Stimulated activated CD4-positive, alpha-beta T cell treated with anti-CD3 and anti-CD28 coated beads, Interleukin-12 subunit alpha, Interleukin-12 subunit beta, amount 100 ng/mL, for 48 hours (primary cell): ENCODE measurements around the gene PTX4.
"Not testable (repeated sequence)": the region's sequence is repeated elsewhere in the genome, so short reads cannot be mapped to it uniquely, and the experiment has no call there.

Experiments used
- DNase-seq, 3 donors: peaks; one replicate each; pipeline ENCODE4 v3.0.0-alpha.2; 2020; ENCODE audit warnings: low read depth in 2 of 3, low spot score in 1 of 3

The PTX4 gene

GRCh38 chr16:1444730-1445517 is 43.8 kb downstream of the PTX4 start:
- DNase-seq, result no peak

- DNase-seq, result no peak
Measured at GRCh38 chr16:1443980-1444729, 44.6 kb downstream of the PTX4 start, which contains the start of gene CCDC154. Gene CCDC154, minus strand, starts transcription at chr16:1444556. Its CDS starts 234 bp downstream, at chr16:1444322.

- DNase-seq, result no peak
Measured at GRCh38 chr16:1443403-1443973, 45.3 kb downstream of the PTX4 start.

- no peak for DNase-seq
Measured at GRCh38 chr16:1442697-1443096, 46.0 kb downstream of the PTX4 start.

- no peak for DNase-seq
Measured at GRCh38 chr16:1441391-1441829, 47.3 kb downstream of the PTX4 start.

- not testable (repeated sequence) for DNase-seq
Measured at GRCh38 chr16:1439699-1440074, 49.1 kb downstream of the PTX4 start.

GRCh38 chr16:1439058-1439698 is 49.6 kb downstream of the PTX4 start:
- DNase-seq, result no peak

- no peak for DNase-seq
Measured at GRCh38 chr16:1438229-1439057, 50.3 kb downstream of the PTX4 start.

- no peak for DNase-seq
Measured at GRCh38 chr16:1437606-1438005, 51.1 kb downstream of the PTX4 start.

GRCh38 chr16:1436731-1437355 is 51.9 kb downstream of the PTX4 start:
- no peak for DNase-seq

- DNase-seq, result no peak
Measured at GRCh38 chr16:1435921-1436697, 52.6 kb downstream of the PTX4 start.
